IPS-15b (cell line): ENCODE measurements around the gene FBXO39.
A peak's percentile ranks its signal among the peaks of the same experiment; 100 is the strongest.
"Not testable (repeated sequence)": the region's sequence is repeated elsewhere in the genome, so short reads cannot be mapped to it uniquely, and the experiment has no call there.

Experiments
- H3K27me3 ChIP-seq: one replicate; pipeline ENCODE4 v1.6.1; 2013; ENCODE audit warnings: low read length; ENCODE audit not compliant: control insufficient read depth, insufficient read depth
- H3K36me3 ChIP-seq: one replicate; pipeline ENCODE4 v1.6.1; 2013; ENCODE audit warnings: low read length; ENCODE audit not compliant: control insufficient read depth, insufficient read depth
- H3K4me1 ChIP-seq: one replicate; pipeline ENCODE4 v1.6.1; 2013; ENCODE audit warnings: mild to moderate bottlenecking, low read length; ENCODE audit not compliant: control insufficient read depth, insufficient read depth
- H3K4me3 ChIP-seq: one replicate; pipeline ENCODE4 v1.5.1; 2013; ENCODE audit warnings: low read depth, low read length
- H3K9ac ChIP-seq: one replicate; pipeline ENCODE4 v1.6.1; 2013; ENCODE audit warnings: low read depth, mild to moderate bottlenecking, low read length
- H3K9me3 ChIP-seq: one replicate; pipeline ENCODE4 v1.6.1; 2013; ENCODE audit warnings: mild to moderate bottlenecking, low read length; ENCODE audit not compliant: control insufficient read depth, insufficient read depth

FBXO39 gene

DNA sequence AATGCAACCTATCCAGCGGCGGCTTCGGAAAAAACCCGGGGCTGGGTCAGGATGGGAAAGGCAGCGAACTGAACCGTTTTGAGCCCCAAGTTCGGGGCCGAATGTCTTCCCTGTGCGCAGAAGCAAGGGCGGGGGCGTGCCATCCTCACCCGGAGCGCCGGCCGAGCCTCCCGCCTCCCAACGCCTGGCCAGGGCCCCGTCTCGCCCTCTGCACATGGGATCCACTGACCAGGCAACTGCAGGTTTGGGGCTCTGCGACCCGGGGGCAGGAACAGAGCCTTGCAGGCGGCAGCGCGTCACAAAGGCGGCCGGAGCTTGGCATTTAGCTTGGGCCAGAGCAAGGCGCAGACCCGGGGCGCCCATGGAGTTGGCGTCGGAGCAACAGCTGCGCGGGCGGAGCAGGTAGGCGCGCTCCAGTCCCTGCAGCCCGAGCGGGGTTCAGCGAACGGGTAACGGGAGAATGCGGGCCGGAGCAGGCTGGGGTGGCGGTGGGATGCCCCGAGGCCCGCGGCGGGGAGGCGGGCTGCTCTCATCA, at the start of gene FBXO39:
FBXO39 (plus strand) TSS at position 345 of the 535 bp plus-strand sequence. CDS start 3,654 bp downstream, outside the sequence.
- Histone ChIP-seq H3K4me1 (no peaks in the 10 kb centered on the region), H3K36me3 (no peaks in the 10 kb centered on the region), H3K9me3 (no peaks in the 10 kb centered on the region), H3K9ac (peak within 1 kb of the TSS; percentile 37), H3K4me3 (peak within 1 kb of the TSS; percentile 52), H3K27me3 (peaks cover 40% of the 10 kb centered on the region)

DNA sequence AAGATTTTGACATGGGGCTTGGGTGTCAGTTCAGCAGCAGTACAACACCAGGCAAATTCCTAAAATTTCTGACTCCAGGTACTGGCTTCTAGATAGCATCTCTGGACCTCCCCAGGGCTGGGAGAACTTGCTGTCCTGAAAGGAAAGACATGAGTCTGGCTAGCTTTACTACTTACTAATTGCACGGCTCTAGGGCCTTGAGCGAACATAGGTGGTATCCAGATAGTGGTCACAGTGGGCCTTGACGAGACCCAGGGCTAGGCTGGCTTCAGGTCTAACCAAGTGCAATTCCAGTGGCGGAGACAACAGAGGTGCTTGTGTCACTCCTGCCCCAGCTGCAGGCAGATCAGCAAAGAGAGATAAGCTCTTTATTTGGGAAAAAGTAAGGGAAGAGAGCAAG, 46.5 kb upstream of the FBXO39 start:
- no peaks in the 10 kb centered on the region for H3K36me3 ChIP-seq
- no peak overlapping the region for H3K9ac ChIP-seq
- no peak overlapping the region for H3K4me3 ChIP-seq
- H3K9me3 ChIP-seq: no peaks in the 10 kb centered on the region
- H3K27me3 ChIP-seq: no peaks in the 10 kb centered on the region
- H3K4me1 ChIP-seq: no peaks in the 10 kb centered on the region

DNA sequence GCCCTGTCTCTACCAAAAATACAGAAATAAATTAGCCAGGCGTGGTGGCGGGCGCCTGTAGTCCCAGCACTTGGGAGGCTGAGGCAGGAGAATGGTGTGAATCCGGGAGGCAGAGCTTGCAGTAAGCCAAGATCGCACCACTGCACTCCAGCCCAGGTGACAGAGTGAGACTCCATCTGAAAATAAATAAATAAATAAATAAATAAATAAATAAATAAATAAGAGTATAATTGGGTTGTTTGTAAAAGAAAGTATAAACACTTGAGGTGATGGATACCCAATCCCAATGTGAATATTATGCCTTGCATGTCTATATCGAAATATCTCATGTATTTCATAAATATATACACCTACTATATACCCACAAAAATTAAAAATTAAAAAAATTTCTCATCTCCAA, 29.4 kb upstream of the FBXO39 start:
- H3K4me3 ChIP-seq, H3K27me3 ChIP-seq, H3K9me3 ChIP-seq, H3K36me3 ChIP-seq, H3K4me1 ChIP-seq, H3K9ac ChIP-seq: not testable (repeated sequence)

DNA sequence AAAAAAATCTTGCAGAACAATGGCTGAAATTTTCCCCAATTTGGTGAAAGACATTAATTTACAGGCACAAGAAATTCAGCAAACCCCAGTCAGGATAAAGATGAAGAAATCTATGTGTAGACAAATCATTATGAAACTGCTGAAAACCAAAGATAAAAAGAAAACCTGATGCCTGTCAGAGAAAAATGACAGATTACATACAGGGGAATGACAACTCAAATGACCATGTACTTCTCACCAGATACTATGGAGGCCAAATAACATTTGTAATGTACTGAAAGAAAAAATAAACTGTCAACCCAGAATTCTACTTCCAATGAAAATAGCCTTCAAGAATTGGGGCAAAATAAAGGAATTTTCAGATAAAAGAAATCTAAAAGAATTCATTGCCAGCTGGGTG, 27.4 kb upstream of the FBXO39 start:
- Histone ChIP-seq H3K4me3 (no peak overlapping the region), H3K9ac (no peak overlapping the region), H3K36me3 (no peaks in the 10 kb centered on the region), H3K9me3 (no peaks in the 10 kb centered on the region), H3K4me1 (peaks cover 5% of the 10 kb centered on the region), H3K27me3 (no peaks in the 10 kb centered on the region)

DNA sequence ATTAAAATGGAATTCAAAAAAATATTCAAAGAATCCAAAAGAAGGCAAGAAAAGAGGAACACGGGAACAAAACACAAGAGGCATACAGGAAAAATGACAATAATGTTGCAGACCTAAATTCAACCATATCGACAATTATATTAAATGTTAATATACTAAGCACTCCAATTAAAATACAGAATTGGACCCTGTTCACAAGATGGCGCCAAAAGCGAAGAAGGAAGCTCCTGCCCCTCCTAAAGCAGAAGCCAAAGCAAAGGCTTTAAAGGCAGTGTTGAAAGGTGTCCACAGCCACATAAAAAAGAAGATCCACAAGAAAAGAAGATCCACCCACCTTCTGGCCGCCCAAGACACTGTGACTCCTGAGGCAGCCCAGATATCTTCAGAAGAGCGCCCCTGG, 26.5 kb upstream of the FBXO39 start:
- Histone ChIP-seq H3K4me1 (peaks cover 5% of the 10 kb centered on the region), H3K9me3 (no peaks in the 10 kb centered on the region), H3K4me3 (no peak overlapping the region), H3K9ac (no peak overlapping the region), H3K27me3 (no peaks in the 10 kb centered on the region), H3K36me3 (no peaks in the 10 kb centered on the region)

DNA sequence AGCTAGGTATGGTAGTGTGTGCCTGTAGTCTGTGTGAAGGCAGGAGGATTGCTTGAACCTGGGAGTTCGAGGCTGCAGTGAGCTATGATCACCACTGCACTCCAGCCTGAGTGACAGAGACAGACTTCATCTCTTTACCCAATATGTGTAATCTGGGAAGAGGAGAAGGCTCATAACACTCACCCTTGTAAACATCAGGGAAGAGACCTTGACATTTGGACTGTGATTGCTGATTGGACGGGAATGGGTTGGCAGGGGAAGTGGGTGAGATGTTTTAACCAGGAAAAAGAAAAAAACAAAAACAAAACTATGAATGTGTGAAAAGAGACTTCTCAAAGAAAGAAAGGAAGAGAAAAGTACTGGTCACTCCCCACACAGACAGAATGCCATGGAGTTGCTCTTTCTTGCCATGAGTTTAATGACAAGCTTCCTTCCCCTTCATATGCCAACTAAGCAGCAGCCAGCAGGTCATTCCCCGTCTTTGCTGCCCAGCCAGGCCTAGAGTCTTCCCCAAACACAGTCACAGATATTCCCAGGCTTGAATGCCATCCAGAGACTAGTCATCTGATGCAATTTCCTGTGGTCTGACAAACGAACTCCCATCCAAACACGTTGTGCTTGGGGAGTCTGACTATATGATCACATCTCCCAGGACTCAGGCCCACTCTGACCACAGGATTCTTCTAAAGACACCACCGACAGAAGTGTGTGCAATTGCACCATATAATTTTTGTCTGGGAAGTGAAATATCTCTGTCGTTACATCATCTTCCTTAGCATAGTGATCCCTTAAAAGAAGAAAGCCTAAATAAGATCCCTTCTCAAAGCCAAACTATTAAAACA, 23.7 kb upstream of the FBXO39 start:
- peak overlapping the region; percentile 17 for H3K9ac ChIP-seq
- H3K36me3 ChIP-seq: no peaks in the 10 kb centered on the region
- H3K27me3 ChIP-seq: no peaks in the 10 kb centered on the region
- no peaks in the 10 kb centered on the region for H3K9me3 ChIP-seq
- no peak overlapping the region for H3K4me3 ChIP-seq
- H3K4me1 ChIP-seq: peaks cover 5% of the 10 kb centered on the region

DNA sequence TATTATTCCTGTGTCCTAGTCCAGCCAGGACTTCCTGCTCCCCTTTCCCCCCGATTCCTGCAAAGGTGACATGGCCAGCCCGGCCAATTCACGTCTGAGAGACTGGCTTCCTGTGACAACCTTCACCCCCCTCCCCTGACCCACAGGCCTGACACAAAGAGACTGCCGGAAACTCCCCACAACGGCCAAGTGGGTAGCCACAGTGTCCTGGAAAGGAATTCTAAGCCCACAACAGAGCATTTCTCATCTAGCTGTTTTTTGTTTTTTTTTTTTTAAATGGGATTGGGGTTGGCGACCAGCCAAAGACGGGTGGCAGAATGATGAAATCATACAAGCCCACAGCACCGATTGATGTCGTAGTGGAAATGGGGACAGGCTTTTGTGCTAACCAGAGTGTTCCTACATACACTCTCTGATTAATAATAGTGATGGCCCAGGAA, 23.0 kb upstream of the FBXO39 start:
- Histone ChIP-seq H3K9me3 (no peaks in the 10 kb centered on the region), H3K4me3 (no peak overlapping the region), H3K4me1 (peaks cover 5% of the 10 kb centered on the region), H3K36me3 (no peaks in the 10 kb centered on the region), H3K9ac (no peak overlapping the region), H3K27me3 (no peaks in the 10 kb centered on the region)

DNA sequence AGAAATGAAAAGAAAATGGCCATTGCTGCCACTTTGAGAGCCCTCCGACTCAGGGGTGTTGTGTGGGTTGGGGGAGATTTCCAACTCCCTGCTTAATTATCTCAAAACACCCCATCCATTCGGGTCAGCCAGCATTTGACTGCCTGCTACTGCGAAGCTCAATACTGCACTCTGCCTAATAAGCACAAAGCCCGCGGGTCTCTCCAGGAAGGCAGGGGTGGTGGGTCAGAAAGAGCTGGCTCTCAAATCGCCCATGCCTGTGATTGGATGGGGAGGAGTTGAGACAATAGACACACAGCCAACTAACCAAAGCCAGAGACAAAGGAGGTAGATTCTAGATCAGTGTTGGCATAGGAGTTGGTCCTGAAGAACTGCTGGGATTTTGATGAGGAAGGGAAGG, 22.5 kb upstream of the FBXO39 start:
- no peaks in the 10 kb centered on the region for H3K36me3 ChIP-seq
- no peak overlapping the region for H3K4me3 ChIP-seq
- H3K9me3 ChIP-seq: no peaks in the 10 kb centered on the region
- no peaks in the 10 kb centered on the region for H3K27me3 ChIP-seq
- no peak overlapping the region for H3K9ac ChIP-seq
- H3K4me1 ChIP-seq: peaks cover 5% of the 10 kb centered on the region

DNA sequence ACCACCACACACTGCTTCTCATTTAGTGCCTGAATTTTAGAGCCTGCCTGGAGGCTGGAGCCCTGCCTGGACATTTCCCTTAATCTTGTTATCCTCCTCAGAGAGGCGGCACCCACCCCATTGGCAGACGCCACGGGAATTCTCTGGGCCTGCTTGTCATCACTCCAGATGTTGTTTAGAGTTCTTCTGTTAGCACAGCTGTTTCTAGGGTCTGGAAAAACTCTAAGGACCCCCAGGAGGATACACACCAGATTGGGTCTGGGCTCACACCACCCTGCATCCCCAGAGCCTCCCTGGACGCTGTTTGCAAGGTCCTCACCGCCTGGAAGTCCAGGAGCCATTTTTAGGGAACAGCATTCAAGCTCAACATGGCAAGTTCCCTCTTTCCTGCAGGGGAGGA, 20.7 kb upstream of the FBXO39 start:
- no peaks in the 10 kb centered on the region for H3K36me3 ChIP-seq
- no peak overlapping the region for H3K9ac ChIP-seq
- no peaks in the 10 kb centered on the region for H3K27me3 ChIP-seq
- H3K4me1 ChIP-seq: peaks cover 8% of the 10 kb centered on the region
- H3K4me3 ChIP-seq: no peak overlapping the region
- H3K9me3 ChIP-seq: no peaks in the 10 kb centered on the region

DNA sequence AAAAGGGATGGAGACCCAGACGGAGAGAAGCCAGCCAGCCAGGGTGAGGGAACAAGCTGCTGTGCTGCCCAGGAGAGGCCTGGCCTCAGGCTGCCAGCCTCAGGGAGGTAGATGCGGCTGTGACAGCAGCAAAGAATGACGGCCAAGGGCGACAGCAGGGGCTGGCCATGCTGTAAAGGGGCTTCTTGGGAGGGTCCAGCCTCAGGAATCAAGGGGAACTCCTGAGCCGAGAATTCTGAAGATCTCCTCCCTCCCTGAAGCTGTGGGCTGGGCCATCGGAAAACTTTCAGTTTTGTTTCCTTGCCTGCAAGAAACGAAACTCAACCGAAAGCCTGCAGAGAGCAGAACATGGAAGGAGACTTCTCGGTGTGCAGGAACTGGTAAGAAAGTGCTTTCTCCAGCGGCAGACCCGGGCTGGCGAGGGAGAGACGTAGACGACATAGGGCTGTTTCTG, 20.3 kb upstream of the FBXO39 start, which contains the start of gene XAF1:
XAF1 (plus strand) TSS at position 316 of the 454 bp plus-strand sequence; CDS start at position 349, 33 bp downstream.
- no peak within 1 kb of the TSS for H3K4me3 ChIP-seq
- no peaks in the 10 kb centered on the region for H3K36me3 ChIP-seq
- no peaks in the 10 kb centered on the region for H3K9me3 ChIP-seq
- H3K4me1 ChIP-seq: peaks cover 8% of the 10 kb centered on the region
- H3K9ac ChIP-seq: no peak within 1 kb of the TSS
- H3K27me3 ChIP-seq: no peaks in the 10 kb centered on the region

DNA sequence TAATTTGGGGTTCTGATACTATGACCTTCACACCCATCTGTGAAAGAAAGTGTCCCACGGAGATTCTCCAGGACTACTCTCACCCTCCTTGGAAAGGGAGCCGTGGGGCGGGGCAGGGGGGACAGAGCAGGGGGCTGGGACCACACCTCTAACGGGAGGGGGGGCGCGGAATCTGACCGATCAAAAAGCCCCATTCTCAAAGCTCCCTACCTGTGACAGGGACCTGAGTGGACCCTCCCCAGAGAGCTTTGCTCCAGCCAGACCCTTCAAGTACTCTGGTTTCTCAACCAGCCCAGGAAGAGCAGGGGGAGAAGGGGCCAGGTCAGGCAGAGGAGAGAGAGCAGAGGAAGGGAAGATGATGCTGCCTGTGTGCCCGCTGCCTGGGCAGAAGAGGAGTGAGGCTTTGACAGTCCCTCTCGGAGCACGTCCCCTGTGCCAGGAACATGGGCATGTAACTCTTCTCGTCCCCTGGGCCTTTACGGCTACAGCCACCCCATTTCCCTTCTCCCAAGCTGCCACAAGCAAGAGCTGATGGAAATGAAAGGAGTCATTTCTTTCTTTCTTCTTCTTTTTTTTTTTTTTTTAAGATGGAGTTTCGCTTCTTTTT, 19.5 kb upstream of the FBXO39 start:
- H3K4me3 ChIP-seq: no peak overlapping the region
- H3K9ac ChIP-seq: no peak overlapping the region
- peaks cover 8% of the 10 kb centered on the region for H3K4me1 ChIP-seq

DNA sequence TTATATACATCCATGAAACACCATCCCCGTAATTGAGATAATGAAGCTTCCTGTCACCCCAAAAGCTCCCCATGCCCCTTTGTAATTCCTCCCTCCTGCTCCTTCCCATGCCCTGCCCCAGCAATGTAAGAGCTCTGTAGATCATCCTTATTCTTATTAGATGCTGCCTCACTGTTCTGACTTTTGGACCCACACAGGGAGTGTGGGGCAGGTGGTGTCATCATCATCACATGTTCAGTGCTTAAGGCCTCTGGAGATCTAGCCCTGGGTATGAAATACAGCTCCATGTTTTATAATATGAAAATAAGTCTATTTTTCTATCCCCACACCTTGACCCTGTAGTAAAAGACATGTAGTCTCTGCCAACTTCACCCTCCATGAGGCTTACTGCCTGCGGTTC, 18.3 kb upstream of the FBXO39 start:
- no peaks in the 10 kb centered on the region for H3K27me3 ChIP-seq
- H3K4me1 ChIP-seq: peaks cover 4% of the 10 kb centered on the region
- no peaks in the 10 kb centered on the region for H3K9me3 ChIP-seq
- H3K36me3 ChIP-seq: no peaks in the 10 kb centered on the region
- no peak overlapping the region for H3K4me3 ChIP-seq
- no peak overlapping the region for H3K9ac ChIP-seq

More for the DNA sequence above, 19.5 kb upstream of the FBXO39 start:
- Histone ChIP-seq H3K9me3 (no peaks in the 10 kb centered on the region), H3K27me3 (no peaks in the 10 kb centered on the region), H3K36me3 (no peaks in the 10 kb centered on the region)
